PFSK-1 (cell line): Measurements from ENCODE around the gene RASL10B.

Experiments
- SIN3A ChIP-seq: IDR thresholded peaks from 2 replicates; pipeline ENCODE4 v1.6.1; 2012; ENCODE audit warnings: mild to moderate bottlenecking, low read length, moderate library complexity, borderline replicate concordance; ENCODE audit not compliant: insufficient read depth
- TAF1 ChIP-seq: IDR thresholded peaks from 2 replicates; pipeline ENCODE4 v1.6.1; 2012; ENCODE audit warnings: low read length, control low read depth, borderline replicate concordance; ENCODE audit not compliant: insufficient read depth

DNA sequence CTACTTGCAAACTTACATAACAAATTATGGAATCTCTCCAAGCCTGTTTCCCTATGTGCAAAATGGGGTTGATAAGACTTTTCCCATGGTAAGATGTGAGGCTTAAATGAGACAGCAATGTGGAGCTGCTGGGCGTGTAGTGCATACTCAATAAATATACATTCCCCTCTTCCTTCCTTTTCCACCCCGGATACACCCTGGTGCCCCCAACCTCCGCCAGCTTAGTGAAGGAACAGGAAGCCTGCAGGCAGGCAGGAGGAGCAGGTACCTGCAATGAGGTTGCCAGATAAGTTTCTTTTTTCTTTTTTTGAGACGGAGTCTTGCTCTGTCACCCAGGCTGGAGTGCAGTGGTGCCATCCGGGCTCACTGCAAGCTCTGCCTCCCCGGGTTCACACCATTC, 44.1 kb downstream of the RASL10B start:
- TF ChIP-seq TAF1, result no peak
- no peak for TF ChIP-seq SIN3A
